ENCODE measurements around the gene CPT1C.

Gene CPT1C

DNA sequence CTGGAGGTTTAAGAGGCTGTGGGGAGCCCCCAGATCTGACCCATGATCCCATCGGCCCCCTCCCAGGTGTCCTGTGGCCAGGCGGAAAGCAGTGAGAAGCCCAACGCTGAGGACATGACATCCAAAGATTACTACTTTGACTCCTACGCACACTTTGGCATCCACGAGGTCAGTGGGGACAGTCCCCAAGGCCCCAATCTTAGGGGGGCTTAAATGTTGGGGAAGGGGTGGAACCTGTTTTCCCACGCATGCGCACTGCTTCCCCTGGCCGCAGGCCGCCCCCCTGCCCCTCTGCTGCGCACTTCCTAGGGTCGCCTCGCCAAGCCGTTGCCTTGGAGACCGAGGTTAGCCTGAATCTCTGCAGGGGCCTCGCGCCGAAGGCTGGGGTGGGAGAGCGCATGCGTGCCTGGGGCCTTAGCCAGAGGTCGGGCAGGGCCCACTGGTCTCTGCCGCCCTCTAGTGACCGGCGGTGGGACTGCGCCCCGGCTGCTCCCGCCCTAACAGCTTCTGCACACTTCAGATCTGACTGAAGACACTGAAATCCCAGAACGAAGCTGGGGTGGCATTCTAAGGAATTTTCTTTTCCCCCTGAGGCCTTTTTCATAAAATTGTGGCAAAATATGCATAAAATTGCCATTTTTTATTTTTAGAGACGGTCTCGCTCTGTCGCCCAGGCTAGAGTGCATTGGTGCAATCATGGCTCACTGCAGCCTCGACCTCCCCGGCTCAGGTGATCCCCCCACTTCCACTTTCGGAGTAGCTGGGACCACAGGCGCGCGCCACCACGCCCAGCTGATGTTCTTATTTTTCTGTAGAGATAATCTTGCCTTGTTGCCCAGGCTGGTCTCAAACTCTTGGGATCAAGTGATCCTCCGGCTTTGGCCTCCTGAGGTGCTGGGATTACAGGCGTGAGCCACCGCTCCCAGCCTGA lies 10.2 kb upstream of the CPT1C start:
- no peak overlapping the region for H3K4me3 ChIP-seq (ENCODE audit: low read depth, low read length)

- no peak overlapping the region for H3K4me3 ChIP-seq (ENCODE audit: low read depth, low read length)
Measured at GRCh38 chr19:49681830-49682229, 9.1 kb upstream of the CPT1C start.

- no peak overlapping the region for H3K4me3 ChIP-seq (ENCODE audit: low read depth, low read length)
Measured at GRCh38 chr19:49682274-49682673, 8.6 kb upstream of the CPT1C start.

DNA sequence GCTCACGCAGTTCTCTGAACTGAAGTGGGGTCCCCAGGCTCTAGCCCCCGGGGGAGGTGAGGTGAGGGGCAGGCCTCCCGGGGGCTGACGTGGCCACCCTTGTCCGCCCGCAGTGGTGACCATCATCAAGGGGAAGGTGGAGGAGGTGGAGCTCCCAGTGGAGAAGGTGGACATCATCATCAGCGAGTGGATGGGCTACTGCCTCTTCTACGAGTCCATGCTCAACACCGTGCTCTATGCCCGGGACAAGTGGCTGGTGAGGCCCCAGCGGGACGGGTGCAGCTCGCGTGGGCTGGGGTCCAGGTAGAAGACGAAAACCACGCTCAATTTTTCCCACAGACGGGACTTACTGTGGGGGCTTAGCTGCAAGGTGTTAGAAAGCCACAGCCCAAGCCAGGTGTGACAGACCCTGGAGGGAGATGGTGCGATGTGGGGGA lies 7.1 kb upstream of the CPT1C start:
- H3K4me3 ChIP-seq (ENCODE audit: low read depth, low read length) = no peak overlapping the region

- no peak overlapping the region for H3K4me3 ChIP-seq (ENCODE audit: low read depth, low read length)
Measured at GRCh38 chr19:49684251-49684982, 6.5 kb upstream of the CPT1C start.

DNA sequence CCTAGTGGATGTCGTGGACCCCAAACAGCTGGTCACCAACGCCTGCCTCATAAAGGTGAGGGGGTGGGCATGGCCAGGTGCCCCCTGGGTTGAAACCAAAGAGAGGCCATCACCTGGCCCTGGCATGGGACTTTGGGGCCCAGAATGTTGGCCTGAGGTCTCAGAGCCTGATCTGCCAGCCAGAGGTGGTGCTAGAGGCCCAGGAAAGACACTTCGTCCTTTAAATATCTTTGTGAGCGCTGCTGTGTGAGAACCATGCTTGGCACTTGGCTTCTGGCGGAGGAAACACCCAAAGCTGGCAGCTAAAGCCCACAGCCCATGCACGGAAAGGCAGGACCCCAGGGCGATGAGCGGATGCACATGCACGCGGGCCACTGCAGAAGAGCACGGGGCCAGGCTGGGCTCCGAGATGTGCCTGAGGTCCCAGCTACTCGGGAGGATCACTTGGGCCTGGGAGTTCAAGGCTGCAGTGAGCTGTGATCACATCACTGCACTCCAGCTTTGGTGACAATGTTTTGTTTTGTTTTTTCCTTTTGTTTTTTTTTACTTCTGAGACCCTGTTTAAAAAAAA lies 5.8 kb upstream of the CPT1C start:
- H3K4me3 ChIP-seq (ENCODE audit: low read depth, low read length) = no peak overlapping the region

- H3K4me3 ChIP-seq (ENCODE audit: low read depth, low read length) = no peak overlapping the region
Measured at GRCh38 chr19:49685845-49686332, 5.0 kb upstream of the CPT1C start.

DNA sequence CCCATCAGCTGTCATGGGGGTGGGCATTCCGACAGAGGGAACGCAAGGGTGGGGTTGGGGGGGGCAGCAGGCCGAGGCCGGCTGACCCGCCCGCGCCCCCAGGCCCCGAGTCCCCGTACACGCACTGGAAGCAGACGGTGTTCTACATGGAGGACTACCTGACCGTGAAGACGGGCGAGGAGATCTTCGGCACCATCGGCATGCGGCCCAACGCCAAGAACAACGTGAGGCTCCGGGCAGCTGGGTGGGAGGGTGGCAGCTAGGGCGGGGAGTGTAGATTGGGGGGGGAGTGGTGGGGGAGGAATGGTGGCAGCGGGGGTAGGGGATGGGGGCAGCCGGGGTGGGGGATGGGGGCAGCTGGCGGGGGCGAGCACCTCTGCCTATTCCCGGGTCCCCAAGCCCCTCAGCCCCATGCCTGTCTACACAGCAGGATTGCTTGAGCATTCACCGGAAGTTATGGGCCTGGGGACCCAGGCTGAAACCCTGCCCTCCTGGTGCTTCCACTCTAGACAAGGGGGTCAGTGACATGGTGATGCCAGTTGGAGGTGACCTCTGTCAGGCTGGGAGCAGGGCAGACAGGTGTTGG lies 4.3 kb upstream of the CPT1C start:
- H3K4me3 ChIP-seq (ENCODE audit: low read depth, low read length) = no peak overlapping the region

GRCh38 chr19:49687150-49687549 lies 3.8 kb upstream of the CPT1C start:
- no peak overlapping the region for H3K4me3 ChIP-seq (ENCODE audit: low read depth, low read length)

- no peak overlapping the region for H3K4me3 ChIP-seq (ENCODE audit: low read depth, low read length)
Measured at GRCh38 chr19:49687566-49688316, 3.2 kb upstream of the CPT1C start.

- H3K4me3 ChIP-seq (ENCODE audit: low read depth, low read length) = no peak overlapping the region
Measured at GRCh38 chr19:49688531-49689132, 2.3 kb upstream of the CPT1C start.

GRCh38 chr19:49689133-49690078 lies 1.5 kb upstream of the CPT1C start, which contains the start of gene ADM5:
Gene ADM5, plus strand, starts transcription at chr19:49689594. Its CDS starts 244 bp downstream, at chr19:49689838.
- H3K4me3 ChIP-seq (ENCODE audit: low read depth, low read length) = peak within 1 kb of the TSS; percentile 59

- H3K4me3 ChIP-seq (ENCODE audit: low read depth, low read length) = peak overlapping the region; percentile 59
Measured at GRCh38 chr19:49690079-49690655, 749 bp upstream of the CPT1C start.

- H3K4me3 ChIP-seq (ENCODE audit: low read depth, low read length) = peak overlapping the region; percentile 42
Measured at GRCh38 chr19:49691243-49692146, 579 bp downstream of the CPT1C start.

DNA sequence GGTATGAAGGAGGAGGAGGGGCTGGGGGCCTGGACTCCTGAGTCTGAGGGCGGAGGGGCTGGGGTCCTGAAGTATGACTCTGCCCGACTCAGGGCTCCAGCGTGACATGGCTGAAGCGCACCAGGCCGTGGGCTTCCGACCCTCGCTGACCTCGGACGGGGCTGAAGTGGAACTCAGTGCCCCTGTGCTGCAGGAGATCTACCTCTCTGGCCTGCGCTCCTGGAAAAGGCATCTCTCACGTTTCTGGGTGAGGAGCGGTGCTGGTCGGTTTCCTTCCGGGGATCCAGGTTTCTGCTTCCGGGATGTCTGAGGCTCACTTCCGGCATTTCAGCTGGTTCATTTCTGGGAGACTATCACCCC lies 1.2 kb downstream of the CPT1C start:
- no peak overlapping the region for H3K4me3 ChIP-seq (ENCODE audit: low read depth, low read length)

GRCh38 chr19:49696115-49696514 lies 5.2 kb downstream of the CPT1C start:
- no peak overlapping the region for H3K4me3 ChIP-seq (ENCODE audit: low read depth, low read length)

DNA sequence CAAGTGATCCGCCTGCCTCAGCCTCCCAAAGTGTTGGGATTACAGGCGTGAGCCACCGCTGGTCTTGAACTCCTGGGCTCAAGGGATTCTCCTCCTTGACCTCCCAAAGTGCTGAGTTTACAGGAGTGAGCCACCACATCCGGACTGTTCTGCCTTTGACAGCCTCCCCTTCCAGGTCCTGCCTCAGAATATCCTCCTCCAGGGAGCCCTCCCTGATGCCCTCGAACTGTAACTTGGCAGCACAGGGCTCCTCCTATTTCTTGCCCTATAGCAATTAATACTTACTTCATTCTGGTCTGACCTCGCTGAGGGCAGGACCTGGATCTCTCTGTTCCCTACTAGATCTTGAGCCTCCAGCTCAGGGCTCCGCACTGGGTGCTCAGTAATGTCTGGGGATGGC lies 5.9 kb downstream of the CPT1C start:
- no peak overlapping the region for H3K4me3 ChIP-seq (ENCODE audit: low read depth, low read length)

DNA sequence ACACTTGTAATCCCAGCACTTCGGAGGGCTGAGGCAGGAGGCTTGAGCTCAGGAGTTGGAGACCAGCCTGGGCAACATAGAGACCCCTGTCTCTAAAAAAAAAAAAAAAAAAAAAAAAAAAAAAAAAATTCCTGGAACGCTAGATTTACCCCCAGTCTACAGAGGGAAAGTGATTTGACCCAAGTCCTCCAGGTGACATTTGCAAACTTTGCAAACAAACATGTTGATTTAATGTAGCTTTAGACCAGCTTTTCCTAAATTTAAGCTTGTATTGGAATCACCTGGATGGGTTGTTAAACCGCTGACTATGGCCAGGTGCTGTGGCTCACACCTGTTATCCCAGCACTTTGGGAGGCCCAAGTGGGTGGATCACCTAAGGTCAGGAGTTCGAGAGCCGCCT lies 8.4 kb downstream of the CPT1C start:
- H3K4me3 ChIP-seq (ENCODE audit: low read depth, low read length) = no peak overlapping the region

All from iPS-11a (cell line).